ENCODE results near the gene MARCHF3.
"Not testable (repeated sequence)": the region's sequence is repeated elsewhere in the genome, so short reads cannot be mapped to it uniquely, and the experiment has no call there.

Gene MARCHF3, protein sequence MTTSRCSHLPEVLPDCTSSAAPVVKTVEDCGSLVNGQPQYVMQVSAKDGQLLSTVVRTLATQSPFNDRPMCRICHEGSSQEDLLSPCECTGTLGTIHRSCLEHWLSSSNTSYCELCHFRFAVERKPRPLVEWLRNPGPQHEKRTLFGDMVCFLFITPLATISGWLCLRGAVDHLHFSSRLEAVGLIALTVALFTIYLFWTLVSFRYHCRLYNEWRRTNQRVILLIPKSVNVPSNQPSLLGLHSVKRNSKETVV

DNA sequence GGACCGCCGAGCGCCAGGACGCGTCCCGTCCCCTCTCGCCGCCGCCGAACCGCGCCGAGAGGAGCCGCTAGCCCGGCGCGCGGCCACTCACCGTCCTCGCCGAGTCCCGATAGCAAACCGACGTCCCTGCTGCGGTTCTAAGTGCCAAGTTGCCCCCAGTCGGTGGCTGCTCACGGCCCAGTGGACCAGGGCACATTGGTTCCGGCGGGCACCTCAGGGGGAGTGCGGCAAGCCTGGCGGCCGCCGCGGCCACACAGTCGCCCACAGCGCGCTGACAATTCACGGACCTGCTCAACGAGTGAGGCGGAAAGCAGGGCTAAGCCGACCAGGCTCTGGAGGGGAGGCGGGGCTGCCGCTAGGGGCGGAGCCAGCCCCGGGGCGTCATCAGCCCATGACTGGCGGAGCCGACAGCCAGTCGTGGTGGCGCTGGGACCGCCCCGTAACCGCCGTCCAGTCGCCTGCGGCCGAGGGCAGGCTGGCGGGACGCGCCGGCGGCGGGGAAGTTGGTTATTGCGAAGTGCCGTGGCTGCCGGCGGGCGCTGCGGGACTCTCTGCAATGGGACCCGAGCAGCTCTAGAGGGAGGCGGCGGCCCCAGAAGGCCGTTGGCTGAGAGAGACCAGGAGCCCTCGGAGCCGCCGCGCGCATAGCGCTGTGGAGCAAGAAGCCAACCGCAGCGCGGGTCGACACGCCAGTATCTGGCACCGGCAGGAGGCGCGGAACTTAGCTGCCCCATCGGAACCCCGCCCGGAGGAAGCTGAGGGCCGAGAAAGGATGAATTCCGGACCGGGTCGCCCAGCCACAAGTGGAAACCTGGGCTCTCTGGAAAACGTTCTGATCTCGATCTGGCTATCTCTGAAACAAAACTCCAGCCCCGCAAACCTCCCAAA is at the start of gene MARCHF3:
TSS of gene MARCHF3 (minus strand) at position 300 of the 888 bp plus-strand sequence. CDS start 112,387 bp downstream, outside the sequence.
- peak; percentile 91 to 94 for DNase-seq

DNA sequence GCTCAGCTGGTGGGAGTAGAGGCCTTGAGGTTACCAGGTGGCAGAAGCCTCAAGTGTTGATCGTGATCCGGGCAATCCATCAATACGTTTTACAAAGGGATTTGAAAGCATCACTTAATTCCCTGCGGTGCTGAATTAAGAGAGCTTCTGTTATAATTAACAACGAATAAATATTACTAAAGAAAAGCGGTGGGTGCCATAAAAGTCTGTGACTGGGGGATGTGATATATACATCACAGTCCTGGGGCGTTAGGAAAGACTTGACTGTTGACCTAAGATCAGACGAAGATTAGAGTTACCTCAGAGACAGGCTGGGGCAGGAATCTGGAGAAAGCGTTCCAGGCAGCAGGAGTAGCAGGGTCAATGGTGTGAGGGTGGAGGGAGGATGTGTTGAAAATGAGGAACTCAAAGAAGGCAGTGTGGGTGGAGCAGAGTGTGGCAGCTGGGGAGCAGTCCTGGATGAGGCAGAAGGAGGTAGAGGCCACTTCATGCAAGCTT is 49.7 kb upstream of the MARCHF3 start:
- DNase-seq = no peak

DNA sequence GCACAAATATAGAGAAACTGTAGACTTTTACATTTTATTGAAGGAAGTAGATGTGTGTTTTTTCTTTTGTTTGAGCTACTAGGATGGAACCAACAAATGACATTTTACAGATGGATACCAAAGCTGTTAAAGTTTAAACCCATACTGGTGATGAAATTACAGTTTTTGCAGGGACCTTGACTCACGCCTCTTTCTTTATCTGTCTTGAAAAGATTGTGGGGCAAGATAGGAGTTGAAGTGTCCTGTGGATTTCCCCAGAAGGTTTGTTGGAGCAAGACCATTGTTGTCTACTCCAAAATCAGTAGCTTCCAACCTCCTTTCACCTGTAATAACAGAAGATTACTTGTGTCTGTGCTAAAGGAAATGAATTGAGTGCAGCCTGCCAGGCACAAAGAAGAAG is 47.0 kb upstream of the MARCHF3 start:
- no peak for DNase-seq

DNA sequence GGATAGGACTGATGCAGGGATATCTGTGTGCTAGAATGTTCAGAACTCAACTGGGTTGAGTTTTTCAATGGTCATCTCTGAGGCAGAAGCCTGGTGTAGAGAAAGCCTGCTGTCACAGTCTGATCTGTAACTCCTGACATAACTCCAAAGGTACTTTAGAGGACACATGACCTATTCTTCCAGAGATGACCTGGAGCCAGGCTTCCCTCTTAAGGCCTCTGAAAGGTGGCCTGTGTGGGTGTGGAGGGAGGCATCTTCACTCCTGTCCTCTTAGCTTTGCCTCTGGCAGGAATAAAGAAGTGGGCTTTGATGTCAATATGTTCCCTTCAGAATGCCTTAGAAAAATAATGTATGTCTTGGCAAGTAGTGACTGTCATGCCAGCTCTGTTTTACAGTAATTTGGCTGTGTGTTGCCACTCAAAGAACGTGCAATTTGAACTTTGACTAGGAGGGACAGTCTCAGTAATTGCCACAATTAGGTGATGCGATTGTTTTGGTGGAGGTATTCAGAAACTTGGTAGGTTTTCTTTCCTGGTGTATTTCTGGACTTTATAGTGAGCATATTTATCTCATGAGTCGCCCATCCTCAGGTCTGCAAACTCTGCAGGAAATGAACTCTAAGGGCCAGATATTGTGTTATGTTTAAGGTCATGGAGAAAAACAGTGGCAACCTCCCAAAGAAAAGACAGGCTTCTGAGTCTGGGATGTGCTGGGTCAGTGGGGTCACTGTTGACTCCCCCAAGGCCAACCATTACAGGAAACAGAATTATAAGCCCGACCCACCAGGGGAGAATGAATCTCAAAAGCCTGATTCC is 46.2 kb upstream of the MARCHF3 start:
- no peak for DNase-seq

DNA sequence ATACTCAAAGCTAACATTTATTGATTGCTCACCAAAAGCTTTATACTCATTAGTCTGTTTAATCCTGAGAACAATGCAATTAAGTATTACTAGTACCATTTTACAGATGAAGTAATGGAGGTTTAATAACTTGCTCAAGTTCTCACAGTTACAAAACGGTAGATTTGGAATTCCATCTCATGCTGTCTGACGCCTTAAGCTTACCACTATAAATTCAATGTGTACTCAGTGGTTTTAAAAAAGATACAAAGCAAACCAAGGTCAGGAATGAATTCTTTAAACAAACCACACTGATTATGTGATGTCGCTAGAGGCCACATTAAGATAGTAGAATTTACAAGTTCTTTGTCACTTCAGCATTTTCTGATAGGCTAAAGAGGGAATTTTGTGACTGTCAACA is 44.1 kb upstream of the MARCHF3 start:
- no peak for DNase-seq

DNA sequence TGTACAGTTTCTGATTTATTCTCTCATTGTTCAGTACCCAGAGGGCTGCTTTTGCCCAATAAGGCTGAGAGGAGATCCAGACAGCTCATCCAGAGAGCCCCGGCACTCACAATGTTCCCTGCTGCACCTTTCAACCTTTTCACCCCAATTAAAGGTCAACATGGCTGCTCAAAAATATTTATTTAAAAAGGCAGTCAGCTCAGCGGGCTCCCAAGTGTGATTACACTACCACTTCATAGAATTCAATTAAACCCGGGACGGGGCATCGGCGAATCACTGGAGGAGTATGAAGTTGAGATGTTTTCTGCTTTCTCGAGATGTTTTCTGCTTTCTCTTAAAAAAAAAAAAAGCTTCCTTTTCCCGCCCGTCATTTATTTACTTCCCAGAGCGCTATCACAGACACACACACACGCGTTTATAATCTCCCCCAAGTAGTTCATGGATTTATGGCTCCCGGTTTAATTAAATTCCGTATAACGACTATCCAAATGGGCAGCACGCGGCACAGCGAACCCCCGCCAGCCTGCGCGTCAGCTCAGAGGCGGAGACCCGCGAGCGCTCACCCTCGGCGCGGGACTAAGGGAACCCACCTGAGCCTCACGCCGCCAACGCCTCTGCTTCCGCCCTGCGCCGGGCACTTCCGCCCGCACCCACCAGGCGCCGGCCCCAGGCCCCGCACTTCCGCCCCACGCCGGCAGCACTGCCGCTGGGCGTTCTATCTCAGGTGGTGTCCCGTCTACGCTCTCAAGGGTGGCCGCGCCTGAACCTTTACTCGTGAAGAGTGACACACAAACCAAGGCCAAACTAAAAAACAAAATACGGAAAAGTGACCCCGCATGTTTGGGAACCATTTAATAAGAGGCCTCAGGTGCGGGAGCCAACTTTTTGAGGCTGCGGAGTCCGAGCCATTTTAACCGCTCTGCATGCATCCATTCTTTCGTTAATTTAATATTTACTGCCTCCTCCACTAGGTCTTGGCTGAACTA is 42.8 kb upstream of the MARCHF3 start, which contains the start of gene C5orf63:
TSS of gene C5orf63 (minus strand) at position 642 of the 986 bp plus-strand sequence. CDS start 14,507 bp downstream, outside the sequence.
- DNase-seq = peak; percentile 62 to 74

DNA sequence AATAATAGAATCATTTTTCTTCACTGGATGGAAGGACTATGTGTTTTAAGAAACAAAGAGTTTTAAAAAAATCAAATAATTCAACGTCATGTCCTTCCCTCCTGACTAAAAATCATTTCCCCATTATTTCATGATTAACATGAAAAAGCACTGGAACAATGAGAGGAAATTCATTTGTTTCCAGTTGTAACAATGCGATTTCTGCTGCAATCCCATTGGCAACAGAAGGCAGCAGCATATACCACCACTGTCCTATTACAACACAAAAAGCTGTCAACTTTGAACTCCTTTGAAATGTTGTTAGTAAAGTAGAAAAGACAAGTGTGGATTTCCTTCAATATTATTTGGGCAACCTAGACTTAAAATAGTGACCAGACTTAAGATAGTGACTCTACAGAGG is 39.9 kb upstream of the MARCHF3 start:
- DNase-seq = no peak

DNA sequence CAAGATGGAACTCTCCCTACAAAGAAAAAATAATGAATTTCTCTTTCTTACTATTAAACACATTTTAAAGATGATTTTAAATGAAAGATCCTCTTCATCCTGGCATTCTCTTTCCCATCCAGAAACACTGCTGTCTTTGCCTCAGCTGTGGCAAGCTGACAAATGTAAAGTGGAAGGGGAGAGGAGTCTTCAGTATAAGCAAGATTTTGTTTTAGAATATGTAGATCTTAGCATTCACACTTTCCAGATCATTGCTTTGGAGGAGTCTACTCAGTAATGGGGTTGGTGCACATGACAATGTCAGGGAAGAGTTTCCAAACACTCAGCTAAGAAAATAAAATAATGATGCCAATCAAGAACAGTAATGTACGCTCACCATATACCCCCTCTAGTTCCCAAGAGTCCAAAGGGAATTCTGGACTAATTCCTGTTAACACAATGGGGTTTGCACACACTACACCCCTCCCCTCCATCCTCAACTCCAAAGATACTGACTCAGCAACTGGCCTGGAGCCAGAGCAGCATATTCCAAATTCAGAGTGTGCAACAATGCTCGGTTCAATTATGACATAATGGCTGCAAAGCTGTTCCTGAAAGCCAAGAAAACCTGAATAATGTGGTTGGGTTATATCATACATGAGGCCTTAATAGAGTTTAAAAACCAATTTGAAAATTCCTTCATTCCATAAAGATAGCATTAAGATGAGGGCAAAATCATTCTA is 38.3 kb upstream of the MARCHF3 start:
- DNase-seq = no peak

DNA sequence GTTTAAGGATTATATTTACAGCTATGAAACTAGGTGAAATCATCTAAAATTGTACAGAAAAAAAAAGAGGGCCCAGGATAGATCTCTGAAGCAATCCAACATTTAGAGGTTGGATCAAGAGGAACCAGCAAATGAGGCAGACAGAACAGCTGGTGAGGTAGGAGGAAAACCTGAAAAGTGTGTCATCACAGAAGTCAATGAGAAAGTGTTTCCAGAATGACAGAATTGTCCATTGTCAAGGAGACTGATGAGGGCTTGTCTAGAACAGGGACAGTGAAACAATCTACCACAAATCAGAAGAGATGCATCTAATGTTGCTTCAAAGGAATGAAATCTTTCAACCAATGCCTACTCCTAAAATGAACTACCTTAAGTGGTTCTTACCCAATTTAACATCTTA is 36.4 kb upstream of the MARCHF3 start:
- DNase-seq = no peak

DNA sequence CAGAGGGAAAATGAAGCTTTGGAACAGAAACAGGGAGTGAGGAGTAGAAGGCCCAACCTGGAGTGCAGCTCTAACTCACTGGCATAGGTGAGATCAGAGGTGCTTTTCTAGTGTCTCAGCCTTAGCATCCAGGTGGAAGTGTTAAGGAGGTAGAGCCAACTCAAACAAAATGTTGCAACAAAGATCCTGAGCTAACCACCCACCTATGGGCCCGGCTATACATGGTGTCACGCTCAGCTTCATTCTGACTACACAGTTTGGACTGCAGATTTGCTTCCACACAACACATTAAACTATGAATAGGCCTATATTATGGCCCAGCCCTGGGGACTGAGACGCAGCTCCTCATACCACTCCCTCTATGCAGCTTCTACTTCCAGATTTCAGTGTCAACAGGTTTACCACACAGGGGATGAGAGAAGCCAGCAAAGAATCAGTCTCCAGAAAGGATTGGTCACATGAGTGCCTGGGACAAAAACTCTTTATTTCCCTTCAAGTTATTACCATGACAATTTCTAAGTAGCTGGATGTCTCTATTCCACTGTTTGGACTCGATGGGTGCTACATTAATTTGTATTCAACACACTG is 34.0 kb upstream of the MARCHF3 start:
- no peak for DNase-seq

DNA sequence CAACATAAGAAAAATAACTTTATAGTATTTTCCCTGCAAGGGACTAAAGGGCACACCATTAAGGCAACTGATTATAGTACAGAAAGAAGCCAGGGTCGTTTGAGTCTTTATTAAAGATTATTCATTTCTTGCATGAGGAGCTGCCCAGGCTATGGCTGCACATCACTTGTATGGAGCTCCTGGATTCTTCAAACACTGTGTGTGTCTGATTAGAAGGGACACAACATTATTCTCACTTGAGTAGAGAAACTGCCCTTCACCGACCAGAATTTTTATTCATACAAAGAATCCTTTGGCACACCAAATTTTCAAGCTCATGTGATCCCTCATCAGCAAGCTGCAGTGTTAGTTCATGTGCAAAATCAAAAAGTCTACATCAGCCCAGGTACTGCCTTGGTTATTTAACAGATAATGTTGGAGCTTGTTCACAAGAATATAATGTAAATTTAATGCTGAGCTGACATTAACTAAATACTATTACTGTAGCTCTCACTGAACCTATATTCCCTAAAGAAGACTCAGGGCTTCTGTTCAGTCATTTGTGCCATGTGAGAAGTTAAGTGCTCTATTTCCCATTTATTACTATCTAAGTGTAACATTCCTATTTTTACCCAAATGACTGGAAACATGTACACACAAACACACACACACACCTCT is 33.0 kb upstream of the MARCHF3 start:
- DNase-seq = no peak

DNA sequence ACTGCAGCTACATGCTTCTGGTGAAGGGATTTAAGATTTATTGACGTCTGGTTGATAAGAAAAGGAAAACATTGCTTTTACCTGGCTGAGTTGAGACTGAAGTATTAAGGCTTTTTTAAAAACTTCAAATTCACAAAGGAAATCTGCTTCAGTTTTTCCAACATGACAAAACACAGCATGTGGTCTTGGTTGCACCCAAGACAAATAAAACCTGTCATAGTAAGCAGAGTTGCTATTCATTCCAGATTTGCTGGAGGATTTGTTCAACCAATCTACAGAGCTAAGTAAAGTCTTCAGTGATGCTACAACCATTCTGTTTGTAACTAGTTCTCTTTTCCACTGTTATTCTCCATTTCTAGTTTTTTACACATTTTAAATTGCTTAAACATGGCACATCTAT is 31.6 kb upstream of the MARCHF3 start:
- DNase-seq = no peak

DNA sequence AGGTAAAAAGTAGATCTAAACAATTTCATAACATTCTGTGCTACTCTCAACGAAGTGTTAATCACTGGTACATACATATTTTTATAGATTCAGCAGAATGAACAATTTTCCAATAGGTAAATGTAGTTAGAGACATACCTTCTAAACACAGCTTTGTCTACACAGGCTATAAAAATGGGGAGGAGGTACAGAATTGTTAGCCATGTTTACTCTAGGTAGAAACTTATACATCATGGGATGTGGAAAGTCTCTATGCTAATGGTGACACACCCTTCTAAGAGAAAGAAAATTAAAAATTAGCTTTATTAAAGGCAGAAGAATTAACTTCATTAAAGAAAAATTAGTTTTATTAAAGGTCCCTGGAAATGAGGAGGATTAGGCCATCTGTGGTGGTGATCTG is 31.2 kb upstream of the MARCHF3 start:
- DNase-seq = no peak

DNA sequence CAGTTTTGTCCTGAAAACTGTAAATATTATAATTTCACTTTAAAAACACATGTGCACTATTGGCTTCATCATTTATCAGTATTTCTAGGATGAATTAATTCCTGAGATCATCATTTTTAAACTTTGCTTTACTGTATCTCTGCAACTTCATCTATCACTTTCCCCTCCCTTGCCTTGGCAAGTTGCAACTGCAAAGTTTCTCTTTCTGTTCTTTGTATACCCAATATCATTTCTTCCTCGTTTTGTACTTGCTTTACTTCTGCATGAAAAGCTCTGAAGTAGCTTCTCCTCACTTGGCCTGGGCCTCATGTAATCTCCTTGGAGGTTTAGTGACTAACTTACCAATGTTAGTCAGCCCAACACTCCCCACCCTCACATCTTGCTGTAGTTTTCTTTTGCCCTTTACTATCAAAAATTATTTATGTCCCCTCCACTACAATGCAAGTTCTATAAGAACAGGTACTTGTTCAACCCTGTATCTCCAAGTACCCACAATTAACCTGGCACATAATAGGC is 30.2 kb upstream of the MARCHF3 start:
- DNase-seq = no peak

DNA sequence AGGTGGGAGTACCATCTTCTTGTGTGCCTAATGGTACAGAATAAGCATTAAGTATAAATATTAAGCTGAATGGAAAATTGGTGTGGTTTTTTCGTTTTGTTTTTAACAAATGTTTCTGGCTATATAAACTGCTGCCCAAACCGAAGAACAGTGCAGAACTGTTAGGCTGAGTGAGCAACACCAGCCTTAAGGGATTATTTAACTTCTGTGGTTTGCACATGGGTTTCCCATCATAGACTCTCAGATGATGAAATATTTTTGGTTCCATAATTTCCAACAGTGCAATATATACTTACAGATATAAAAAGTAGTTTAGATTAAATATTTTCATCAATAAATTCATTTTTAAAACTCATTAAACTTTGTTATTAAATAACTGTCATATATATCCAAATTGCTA is 26.5 kb upstream of the MARCHF3 start:
- DNase-seq = no peak

DNA sequence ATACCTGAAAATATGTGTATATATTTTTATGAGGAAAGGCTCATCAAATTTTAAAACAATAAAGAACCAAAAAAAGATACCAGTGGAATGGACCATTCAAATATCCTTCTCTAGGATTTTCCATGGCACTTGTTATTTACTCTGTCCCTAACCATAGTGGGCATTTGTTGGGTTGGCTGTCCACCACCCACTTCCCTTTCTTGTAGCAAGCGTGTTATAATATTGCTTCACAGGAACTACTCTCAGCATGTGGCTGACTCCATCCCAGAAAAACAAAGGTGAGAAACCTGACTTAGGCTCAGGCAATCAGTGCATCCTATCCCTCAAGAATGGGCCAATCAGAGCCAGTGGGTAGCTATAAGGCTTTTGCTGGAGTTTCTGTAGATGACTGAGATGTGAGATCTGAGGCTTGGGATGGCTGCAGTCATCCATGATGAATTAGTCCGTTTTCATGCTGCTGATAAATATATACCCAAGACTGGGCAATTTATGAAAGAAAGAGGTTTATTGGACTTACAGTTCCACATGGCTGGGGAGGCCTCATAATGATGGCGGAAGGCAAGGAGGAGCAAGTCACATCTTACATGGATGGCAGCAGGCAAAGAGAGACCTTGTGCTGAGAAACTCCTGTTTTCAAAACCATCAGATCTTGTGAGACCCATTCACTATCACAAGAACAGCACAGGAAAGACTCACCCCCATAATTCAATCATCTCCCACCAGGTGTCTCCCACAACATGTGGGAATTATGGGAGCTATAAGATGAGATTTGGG is 25.7 kb upstream of the MARCHF3 start:
- DNase-seq = no peak

DNA sequence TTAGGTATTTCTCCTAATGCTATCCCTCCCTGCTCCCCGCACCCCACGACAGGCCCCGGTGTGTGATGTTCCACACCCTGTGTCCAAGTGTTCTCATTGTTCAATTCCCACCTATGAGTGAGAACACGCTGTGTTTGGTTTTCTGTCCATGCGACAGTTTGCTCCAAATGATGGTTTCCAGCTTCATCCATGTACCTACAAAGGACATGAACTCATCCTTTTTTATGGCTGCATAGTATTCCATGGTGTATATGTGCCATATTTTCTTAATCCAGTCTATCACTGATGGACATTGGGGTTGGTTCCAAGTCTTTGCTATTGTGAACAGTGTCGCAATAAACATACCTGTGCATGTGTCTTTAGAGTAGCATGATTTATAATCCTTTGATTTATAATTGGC is 23.2 kb upstream of the MARCHF3 start:
- not testable (repeated sequence) for DNase-seq

DNA sequence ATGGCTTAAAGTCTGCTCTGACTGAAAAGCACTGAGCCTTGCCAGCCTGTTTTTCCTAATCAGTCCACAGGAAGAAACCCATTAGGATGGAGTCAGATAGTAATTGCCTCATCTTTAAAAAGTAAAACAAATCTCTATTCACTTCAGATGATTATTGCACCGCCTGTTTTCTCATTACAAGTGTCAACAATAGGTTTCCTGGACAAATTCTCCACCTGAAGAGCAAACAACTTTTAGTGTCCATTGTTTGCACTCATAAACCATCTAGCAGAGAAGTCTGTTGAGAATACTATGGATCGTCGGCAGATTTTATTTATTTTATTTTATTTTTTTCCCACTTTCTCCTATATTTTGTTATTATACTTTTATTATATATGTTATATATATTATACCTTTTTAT is 22.7 kb upstream of the MARCHF3 start:
- no peak for DNase-seq

DNA sequence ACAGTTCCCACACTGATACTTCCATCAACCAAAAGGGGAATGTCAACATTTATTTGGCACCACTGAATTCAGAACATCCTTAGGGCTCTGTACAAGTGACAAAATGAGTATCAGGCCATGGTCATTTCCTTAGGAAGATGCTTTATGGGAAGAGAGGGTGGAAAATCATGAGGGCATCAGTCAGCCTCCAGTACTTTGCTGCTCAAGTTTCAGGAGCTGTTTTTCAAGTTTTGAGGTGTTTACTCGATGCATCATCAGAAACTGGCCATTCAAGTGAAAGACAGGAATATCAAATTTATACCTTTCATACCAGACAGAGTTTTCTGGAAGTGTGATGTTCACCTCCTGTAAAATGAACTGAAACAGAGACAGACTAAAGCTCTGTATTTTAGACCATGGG is 21.2 kb upstream of the MARCHF3 start:
- DNase-seq = no peak
